PC-9 (cell line): ENCODE measurements around the gene F8A3.

ENCODE experiments used
- CTCF ChIP-seq: fragments of 200-600 bp; sonication (generic); conservative IDR thresholded peaks from 2 replicates; pipeline ENCODE4 v1.6.1; 2017; ENCODE audit warnings: mixed run types, antibody characterized with exemption, mild to moderate bottlenecking, moderate library complexity
- EZH2 ChIP-seq: fragments of 200-600 bp; sonication (generic); IDR thresholded peaks from 2 replicates; pipeline ENCODE4 v1.8.0; 2017; ENCODE audit warnings: antibody characterized with exemption, low read depth

- no peak for TF ChIP-seq EZH2
- TF ChIP-seq CTCF, result no peak
Observed at GRCh38 chrX:155441097-155441496, 17.3 kb downstream of the F8A3 start.
